GM23248 (cell line): ENCODE results near the gene SLC39A3. TPM values are rescaled to one million over a fixed set of nuclear protein-coding genes. Genes with fewer than 3 reads are reported as not detected.

Experiments
- DNase-seq: peaks from one replicate; pipeline ENCODE4 v3.0.0-alpha.2; 2015
- H2AFZ ChIP-seq: fragments of 200-600 bp; sonication (generic); 2 replicates; pipeline ENCODE4 v1.6.1; 2016; ENCODE audit warnings: antibody characterized with exemption
- H3F3A ChIP-seq: fragments of 200-600 bp; sonication (generic); 2 replicates; pipeline ENCODE4 v1.6.1; 2016; ENCODE audit warnings: mild to moderate bottlenecking, antibody characterized with exemption, mixed run types; ENCODE audit not compliant: insufficient read depth
- H3K27ac ChIP-seq: fragments of 200-600 bp; sonication (generic); 2 replicates; pipeline ENCODE4 v1.5.1; 2016; ENCODE audit warnings: mild to moderate bottlenecking
- H3K27me3 ChIP-seq: fragments of 200-600 bp; sonication (generic); replicated peaks from 2 replicates; pipeline ENCODE4 v1.6.1; 2016; ENCODE audit warnings: mild to moderate bottlenecking; ENCODE audit not compliant: insufficient read depth
- H3K36me3 ChIP-seq: fragments of 200-600 bp; sonication (generic); 2 replicates; pipeline ENCODE4 v1.6.1; 2016; ENCODE audit warnings: low read depth, mild to moderate bottlenecking
- H3K4me1 ChIP-seq: fragments of 200-600 bp; sonication (generic); 2 replicates; pipeline ENCODE4 v1.6.1; 2016; ENCODE audit warnings: mild to moderate bottlenecking; ENCODE audit not compliant: insufficient read depth
- H3K4me2 ChIP-seq: fragments of 200-600 bp; sonication (generic); one replicate; pipeline ENCODE4 v1.6.1; 2016; ENCODE audit warnings: mild to moderate bottlenecking; ENCODE audit not compliant: unreplicated experiment
- H3K4me3 ChIP-seq: fragments of 200-600 bp; sonication (generic); 2 replicates; pipeline ENCODE4 v1.5.1; 2016; ENCODE audit warnings: mild to moderate bottlenecking
- H3K79me2 ChIP-seq: fragments of 200-600 bp; sonication (generic); 2 replicates; pipeline ENCODE4 v1.6.1; 2016; ENCODE audit warnings: mild to moderate bottlenecking; ENCODE audit not compliant: insufficient read depth
- H3K9ac ChIP-seq: fragments of 200-600 bp; sonication (generic); 2 replicates; pipeline ENCODE4 v1.6.1; 2016; ENCODE audit warnings: mild to moderate bottlenecking
- H3K9me2 ChIP-seq: fragments of 200-600 bp; sonication (generic); 2 replicates; pipeline ENCODE4 v1.6.1; 2016; ENCODE audit warnings: mixed run types, mild to moderate bottlenecking, moderate library complexity; ENCODE audit not compliant: insufficient read depth
- H3K9me3 ChIP-seq: fragments of 200-600 bp; sonication (generic); one replicate; pipeline ENCODE4 v1.6.1; 2017; ENCODE audit warnings: low read depth
- H4K20me1 ChIP-seq: fragments of 200-600 bp; sonication (generic); 2 replicates; pipeline ENCODE4 v1.6.0; 2016; ENCODE audit not compliant: insufficient read depth
- EZH2 ChIP-seq: fragments of 200-600 bp; sonication (generic); IDR thresholded peaks from 2 replicates; pipeline ENCODE4 v1.6.1; 2018; ENCODE audit warnings: antibody characterized with exemption, mild to moderate bottlenecking; ENCODE audit not compliant: insufficient read depth, poor library complexity, severe bottlenecking
- EZH2phosphoT487 ChIP-seq: fragments of 200-600 bp; sonication (generic); IDR thresholded peaks from 2 replicates; pipeline ENCODE4 v1.6.1; 2018; ENCODE audit warnings: antibody characterized with exemption, moderate library complexity, mild to moderate bottlenecking, low read depth; ENCODE audit not compliant: insufficient read depth
- WGBS, 2 experiments: methylation state at CpG; one replicate each; pipeline ENCODE4 v1.1.6; 2015 to 2017; ENCODE audit warnings: low lambda C conversion rate in 2 of 2, low coverage in 1 of 2; ENCODE audit errors: missing lambda C conversion rate in 2 of 2; 5-methylcytosine and 5-hydroxymethylcytosine counted together
- in situ Hi-C: fragments of 300-500 bp; cut with MboI; formaldehyde crosslinking; loops from 2 replicates; pipeline ENCODE4 v1.15.0; 2020
- polyA plus RNA-seq: library from polyadenylated mRNA; unstranded; fragments of >200 nt; fragmentation: Nextera tagmentation; extraction: Ambion mirVana; gene quantifications from 2 replicates; pipeline ENCODE4 v1.2.1, GENCODE V29; 2016
- total RNA-seq: library from RNA; depleted of rRNA; stranded (reverse); fragments of >200 nt; shearing (Covaris generic); gene quantifications from 2 replicates; pipeline ENCODE4 v1.2.3, GENCODE V29; 2014

SLC39A3 gene
- total and polyA plus RNA-seq, 2 experiments from 2014 or later: 45.2 to 50.9 TPM

DNA sequence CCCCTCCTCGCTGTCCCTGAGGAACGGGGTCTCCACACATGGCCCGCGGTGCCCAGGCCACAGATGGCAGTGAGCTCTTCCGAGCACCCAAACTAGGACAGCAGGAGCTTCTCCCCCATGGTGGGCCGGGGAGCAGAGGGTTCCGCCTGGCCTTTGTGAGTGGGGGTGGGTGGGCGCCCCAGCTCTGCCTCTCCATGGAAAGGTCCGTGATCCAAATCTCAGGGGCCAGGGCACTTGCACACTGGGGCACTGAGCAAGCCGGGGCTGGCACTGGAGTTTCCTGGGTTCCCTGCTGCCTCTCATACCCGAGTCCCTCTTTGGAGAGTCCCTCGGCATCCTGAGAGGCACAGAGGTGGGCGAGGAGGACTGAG is 16.5 kb downstream of the SLC39A3 start:
- peak overlapping the region; percentile 68 for H3K9ac ChIP-seq
- H3K27ac ChIP-seq: peak overlapping the region; percentile 61
- 64 to 75% methylated on average over 13 of the region's 13 CpGs for WGBS, 2 experiments
- H3K27me3 ChIP-seq: no peaks in the 10 kb centered on the region
- no peak for DNase-seq
- H3K36me3 ChIP-seq: no peaks in the 10 kb centered on the region
- no peaks in the 10 kb centered on the region for H3K9me3 ChIP-seq
- H3K4me2 ChIP-seq: peak overlapping the region; percentile 42
- H3K4me3 ChIP-seq: no peak overlapping the region
- no peaks in the 10 kb centered on the region for H3K79me2 ChIP-seq
- H2AFZ ChIP-seq: peak overlapping the region; percentile 61
- H4K20me1 ChIP-seq: no peaks in the 10 kb centered on the region
- H3K4me1 ChIP-seq: peaks cover 11% of the 10 kb centered on the region; the same call in 1 of the 2 replicates
- no peak for TF ChIP-seq EZH2phosphoT487
- no peak for TF ChIP-seq EZH2
- no peaks in the 10 kb centered on the region for H3F3A ChIP-seq
- H3K9me2 ChIP-seq: no peaks in the 10 kb centered on the region
- in situ Hi-C loops: no loop called here

DNA sequence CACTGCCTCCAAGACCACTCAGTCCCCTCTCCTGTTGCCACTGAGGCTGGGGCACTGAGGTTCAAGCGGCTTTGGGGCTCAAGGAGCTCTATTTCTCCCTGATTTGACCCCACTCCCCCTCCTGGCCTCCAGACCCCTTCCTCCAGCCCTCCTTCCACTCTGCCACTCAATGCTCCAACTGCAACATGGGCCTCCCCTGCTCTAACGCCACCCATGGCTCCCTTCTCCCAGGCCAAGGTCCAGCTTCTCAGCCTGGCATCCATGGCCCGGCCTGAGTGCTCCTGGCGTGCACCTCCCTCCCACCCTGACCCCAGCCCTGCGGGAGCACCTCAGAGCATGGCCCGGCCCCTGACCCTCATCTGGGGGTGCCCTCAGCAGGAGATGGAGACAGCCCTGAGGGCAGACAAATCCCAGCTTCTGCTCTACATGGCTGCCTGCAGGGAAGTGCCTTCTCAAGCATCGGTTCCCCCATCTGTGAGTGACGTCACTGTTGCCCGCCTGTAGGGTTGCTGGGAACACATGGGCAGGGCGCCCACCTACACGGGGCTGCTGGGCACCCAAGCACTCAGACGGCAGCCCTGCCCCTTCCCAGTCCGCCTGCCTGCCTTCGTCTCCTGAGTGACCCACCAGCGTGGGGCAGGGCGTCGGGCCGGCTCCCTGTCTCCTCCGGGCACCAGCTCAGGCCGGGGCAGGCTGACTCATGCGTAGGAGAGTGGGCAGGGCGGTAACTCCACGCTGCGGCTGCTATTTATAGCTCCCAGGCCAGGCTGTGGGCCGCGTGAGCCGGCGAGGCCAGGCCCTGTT is 17.1 kb downstream of the SLC39A3 start:
- DNase-seq: peak; percentile 96
- Histone ChIP-seq H4K20me1 (no peaks in the 10 kb centered on the region), H3K36me3 (no peaks in the 10 kb centered on the region), H3K9me2 (no peaks in the 10 kb centered on the region), H3K79me2 (no peaks in the 10 kb centered on the region), H2AFZ (peak overlapping the region; percentile 61; the same call in 1 of the 2 replicates), H3K27ac (peak overlapping the region; percentile 61), H3K27me3 (no peaks in the 10 kb centered on the region), H3K4me2 (no peak overlapping the region), H3K9ac (peak overlapping the region; percentile 68), H3K4me3 (no peak overlapping the region), H3K4me1 (peaks cover 11% of the 10 kb centered on the region; the same call in 1 of the 2 replicates), H3F3A (no peaks in the 10 kb centered on the region), H3K9me3 (no peaks in the 10 kb centered on the region)
- TF ChIP-seq EZH2phosphoT487 (no peak), EZH2 (no peak)
- in situ Hi-C loops: no loop called here
- 25 to 32% methylated on average over 24 to 27 of the region's 28 CpGs for WGBS, 2 experiments

DNA sequence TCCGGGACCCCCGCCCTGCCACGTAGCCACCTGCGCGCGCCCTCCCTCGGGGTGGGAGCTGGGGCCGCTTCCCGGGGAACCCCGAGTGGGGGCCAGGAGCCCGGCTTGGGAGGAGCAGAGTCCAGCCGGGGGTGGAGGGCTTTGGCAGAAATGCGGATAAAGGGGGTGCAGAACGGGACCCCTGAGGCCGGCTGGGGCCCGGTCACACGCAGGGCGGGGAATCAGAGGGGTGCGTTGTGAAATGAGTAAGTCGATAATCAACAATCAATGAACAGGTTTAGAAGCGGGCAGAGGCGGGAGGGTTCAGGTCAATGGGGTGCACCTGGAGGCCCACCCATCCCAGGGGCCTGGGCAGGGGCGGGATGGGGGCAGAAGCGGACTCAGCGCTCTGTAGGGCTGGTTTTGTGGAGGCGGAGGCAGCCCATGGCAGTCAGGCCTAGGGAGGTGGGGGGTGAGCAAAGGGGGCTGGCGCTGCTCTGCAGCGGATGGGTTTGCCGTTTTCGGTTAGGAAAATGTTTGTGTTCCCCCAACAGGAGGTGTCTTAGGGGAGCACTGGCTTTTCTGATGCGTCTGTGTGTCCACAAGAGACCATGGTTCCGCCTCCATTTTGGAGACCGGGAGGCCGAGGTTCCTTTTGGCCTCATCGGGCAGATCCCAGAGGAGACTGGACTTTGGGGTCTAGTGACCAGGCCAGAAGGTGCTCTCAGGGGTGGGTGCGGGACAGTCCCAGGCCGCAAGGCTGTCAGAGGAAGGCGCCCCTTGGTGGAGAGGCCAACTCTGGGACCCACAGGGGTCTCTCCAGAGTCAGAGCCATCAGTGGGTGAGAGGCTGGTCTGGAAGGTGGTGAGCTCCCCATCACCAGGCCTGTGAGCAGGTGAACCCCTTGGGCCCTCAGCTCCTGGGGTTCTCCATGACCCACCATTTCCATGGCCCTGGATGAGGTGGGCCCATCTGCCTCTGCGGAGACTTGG is 18.0 kb downstream of the SLC39A3 start:
- Histone ChIP-seq H3F3A (no peaks in the 10 kb centered on the region), H3K9me3 (no peaks in the 10 kb centered on the region), H3K4me1 (peaks cover 11% of the 10 kb centered on the region; the same call in 1 of the 2 replicates), H3K9me2 (no peaks in the 10 kb centered on the region), H3K27ac (no peak overlapping the region), H3K9ac (peak overlapping the region; percentile 62; the same call in 1 of the 2 replicates), H3K36me3 (no peaks in the 10 kb centered on the region), H4K20me1 (no peaks in the 10 kb centered on the region), H2AFZ (peak overlapping the region; percentile 56; the same call in 1 of the 2 replicates), H3K4me2 (peak overlapping the region; percentile 43), H3K4me3 (peak overlapping the region; percentile 51; the same call in 1 of the 2 replicates), H3K27me3 (no peaks in the 10 kb centered on the region), H3K79me2 (no peaks in the 10 kb centered on the region)
- no peak for DNase-seq
- TF ChIP-seq EZH2: peak; percentile 67
- no peak for TF ChIP-seq EZH2phosphoT487
- 40 to 48% methylated on average over 30 to 39 of the region's 39 CpGs for WGBS, 2 experiments
- in situ Hi-C loops: no loop called here

DNA sequence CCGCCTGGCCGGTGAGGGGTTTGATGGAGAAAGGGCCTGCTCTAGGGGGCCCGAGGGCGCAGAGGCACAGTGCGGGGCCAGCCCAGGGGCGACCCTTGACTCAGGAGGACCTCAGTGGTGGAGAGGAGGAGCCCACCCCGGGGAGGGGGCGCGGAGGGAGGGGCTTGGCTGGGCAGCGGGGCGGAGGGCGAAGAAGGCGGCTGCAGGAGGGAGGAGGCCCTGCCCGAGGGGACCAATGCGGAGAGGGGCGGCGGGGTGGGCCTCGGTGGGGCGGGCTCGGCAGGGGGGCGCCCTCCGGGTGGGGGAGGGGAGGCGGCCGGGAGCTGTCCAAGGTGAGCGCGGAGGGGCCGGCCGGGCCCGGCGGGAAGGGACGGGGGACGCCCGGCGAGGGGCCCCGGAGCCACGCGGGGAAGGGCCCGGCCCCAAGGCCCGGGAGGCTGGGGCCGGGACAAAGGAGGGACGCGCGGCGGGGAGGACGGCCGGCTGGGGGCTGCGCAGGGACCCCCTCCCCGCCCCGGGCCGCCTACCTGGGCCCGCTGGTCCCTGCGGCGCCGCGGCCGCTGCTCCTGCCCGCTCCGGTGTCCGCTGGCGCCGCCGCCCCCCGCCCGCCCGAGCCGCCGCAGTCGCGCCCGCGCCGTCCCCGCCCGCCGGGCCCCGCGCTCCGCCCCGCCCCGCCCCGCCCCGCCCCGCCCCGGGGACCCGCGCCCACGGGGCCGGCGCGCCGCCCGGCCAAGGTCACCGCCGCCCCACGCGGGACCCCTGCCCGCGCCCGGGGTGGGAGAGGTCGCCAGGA is 18.8 kb downstream of the SLC39A3 start, which contains the start of gene DIRAS1:
Gene DIRAS1 (minus strand): TSS at position 596 of the 793 bp plus-strand sequence. CDS start 3,566 bp downstream, outside the sequence.
- Histone ChIP-seq H3K27me3 (no peaks in the 10 kb centered on the region), H3K27ac (peak within 1 kb of the TSS; percentile 45; the same call in 1 of the 2 replicates), H3K4me1 (peaks cover 11% of the 10 kb centered on the region; the same call in 1 of the 2 replicates), H3K9me2 (no peaks in the 10 kb centered on the region), H3K4me2 (peak within 1 kb of the TSS; percentile 59), H3K79me2 (no peaks in the 10 kb centered on the region), H3K9me3 (no peaks in the 10 kb centered on the region), H3K9ac (peak within 1 kb of the TSS; percentile 70), H3K36me3 (no peaks in the 10 kb centered on the region), H3K4me3 (peak within 1 kb of the TSS; percentile 64), H3F3A (no peaks in the 10 kb centered on the region), H2AFZ (peak within 1 kb of the TSS; percentile 56), H4K20me1 (no peaks in the 10 kb centered on the region)
- no peak for TF ChIP-seq EZH2
- TF ChIP-seq EZH2phosphoT487: no peak
- in situ Hi-C loops: no loop called here
- WGBS, 2 experiments: 1% methylated on average over 53 of the region's 100 CpGs; no CpG with 5 or more reads in 1 of the 2 experiments
- peak; percentile 26 for DNase-seq
